ENCODE results near the gene AVPI1. TPM values are rescaled to one million over a fixed set of nuclear protein-coding genes. Genes with fewer than 3 reads are reported as not detected.

Gene AVPI1
- total and polyA plus RNA-seq, 12 donors: 5.3 to 41.0 (median 9.1) TPM

GRCh38 chr10:97719602-97720001 lies 32.6 kb upstream of the AVPI1 start:
- H3K9me3 ChIP-seq: no peaks in the 10 kb centered on the region
- H3K27ac ChIP-seq: peak overlapping the region in 3 of 10 donors; percentile 2 to 51 (median 17)
- no peak for DNase-seq
- H3K27me3 ChIP-seq: no peaks in the 10 kb centered on the region
- no peak overlapping the region for H3K4me3 ChIP-seq
- ATAC-seq: no peak
- intact Hi-C loops (cut with DNase I): no loop called here
- peaks cover 8 to 52% (median 29%) of the 10 kb centered on the region in 9 donors for H3K4me1 ChIP-seq
- 92 to 95% methylated on average over 2 of the region's 2 CpGs for WGBS, 2 donors
- peaks cover 0 to 18% (median 0%) of the 10 kb centered on the region in 9 donors for H3K36me3 ChIP-seq
- no peak for TF ChIP-seq CTCF (IDR thresholded peaks at IDR 0.05)

- ATAC-seq (no peak), DNase-seq (no peak)
- H3K36me3 ChIP-seq: peaks cover 0 to 18% (median 0%) of the 10 kb centered on the region in 9 donors
- H3K4me3 ChIP-seq: no peak overlapping the region
- intact Hi-C loops (cut with DNase I): no loop called here
- no peaks in the 10 kb centered on the region for H3K9me3 ChIP-seq
- peak overlapping the region in 4 of 10 donors; percentile 17 to 51 (median 33) for H3K27ac ChIP-seq
- no peaks in the 10 kb centered on the region for H3K27me3 ChIP-seq
- peaks cover 8 to 53% (median 35%) of the 10 kb centered on the region in 9 donors for H3K4me1 ChIP-seq
- TF ChIP-seq CTCF (IDR thresholded peaks at IDR 0.05): no peak
- WGBS, 2 donors: 47 to 54% methylated on average over 8 of the region's 8 CpGs
These were observed 31.7 kb upstream of the AVPI1 start for GRCh38 chr10:97718659-97719142.

DNA sequence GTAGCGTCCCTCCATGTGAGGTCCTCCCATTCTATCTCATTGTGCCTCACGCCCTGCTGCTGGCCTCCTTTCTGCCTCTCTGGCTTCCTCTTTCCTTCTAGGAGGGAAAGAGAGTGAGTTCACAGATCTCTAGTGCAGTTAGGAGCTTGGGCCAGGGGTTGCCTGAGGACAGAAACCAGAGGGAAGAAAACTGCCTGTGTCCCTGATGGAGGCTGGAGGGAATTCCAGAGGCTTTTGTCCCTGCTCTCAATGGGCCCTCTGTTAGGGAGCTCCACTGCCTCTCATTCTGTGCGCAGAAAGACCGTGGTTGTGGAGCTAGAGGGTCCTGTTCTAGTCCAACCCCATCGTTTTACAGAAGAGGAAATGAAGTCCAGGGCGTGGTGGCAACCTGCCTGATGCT lies 31.1 kb upstream of the AVPI1 start:
- peak overlapping the region in 4 of 10 donors; percentile 32 to 51 (median 41) for H3K27ac ChIP-seq
- peaks cover 8 to 56% (median 35%) of the 10 kb centered on the region in 9 donors for H3K4me1 ChIP-seq
- peaks cover 0 to 18% (median 0%) of the 10 kb centered on the region in 9 donors for H3K36me3 ChIP-seq
- no peaks in the 10 kb centered on the region for H3K27me3 ChIP-seq
- DNase-seq (no peak), ATAC-seq (no peak)
- intact Hi-C loops (cut with DNase I): no loop called here
- TF ChIP-seq CTCF (IDR thresholded peaks at IDR 0.05): no peak
- no peak overlapping the region for H3K4me3 ChIP-seq
- WGBS, 2 donors: 63 to 70% methylated on average over 6 of the region's 6 CpGs
- H3K9me3 ChIP-seq: no peaks in the 10 kb centered on the region

DNA sequence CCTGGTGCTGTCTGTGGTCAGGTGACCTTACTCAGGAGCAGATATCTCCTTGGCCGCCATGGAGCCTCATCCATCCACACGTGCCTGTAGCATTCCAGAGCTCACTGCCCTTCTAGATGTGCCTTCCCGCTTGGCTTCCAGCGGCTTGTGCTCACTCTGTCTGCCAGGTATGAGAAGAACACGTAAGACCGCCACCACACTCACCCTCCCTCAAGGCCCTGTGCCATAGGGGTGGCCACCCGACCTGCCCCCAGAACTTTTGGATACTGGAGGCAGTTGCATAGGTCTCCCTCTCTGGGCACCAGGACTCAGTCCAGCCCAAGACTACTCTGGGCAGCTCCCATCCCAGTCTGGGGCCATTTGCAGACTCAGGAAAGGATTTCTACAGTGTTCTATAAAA lies 30.6 kb upstream of the AVPI1 start:
- intact Hi-C loops (cut with DNase I): no loop called here

More for the DNA sequence above, 30.6 kb upstream of the AVPI1 start:
- ATAC-seq (no peak), DNase-seq (no peak)
- H3K4me3 ChIP-seq: no peak overlapping the region
- peaks cover 0 to 18% (median 0%) of the 10 kb centered on the region in 9 donors for H3K36me3 ChIP-seq
- H3K9me3 ChIP-seq: no peaks in the 10 kb centered on the region
- no peaks in the 10 kb centered on the region for H3K27me3 ChIP-seq
- no peak for TF ChIP-seq CTCF (IDR thresholded peaks at IDR 0.05)
- H3K27ac ChIP-seq: peak overlapping the region in 5 of 10 donors; percentile 6 to 51 (median 32)
- WGBS, 2 donors: 87 to 92% methylated on average over 7 of the region's 7 CpGs
- peaks cover 8 to 61% (median 35%) of the 10 kb centered on the region in 9 donors for H3K4me1 ChIP-seq
